PFSK-1 (cell line): ENCODE data around the gene NAV2.

ENCODE experiments used
- FOXP2 ChIP-seq: optimal IDR thresholded peaks from 2 replicates; pipeline ENCODE3; 2011; ENCODE audit warnings: borderline replicate concordance, control low read depth, inconsistent platforms; ENCODE audit not compliant: insufficient read depth; ENCODE audit errors: extremely low read length, extremely low read depth
- POLR2AphosphoS5 ChIP-seq: IDR thresholded peaks from 2 replicates; pipeline ENCODE4 v1.6.1; 2012; ENCODE audit warnings: low read depth, mild to moderate bottlenecking, control low read depth, low read length, moderate library complexity
- REST ChIP-seq, 2 experiments: IDR thresholded peaks; 2 replicates each; pipeline versions ENCODE4 v1.6.1 to v1.8.0; 2011 to 2012; ENCODE audit warnings: low read depth in 2 of 2, low read length in 2 of 2, control low read depth in 1 of 2, inconsistent platforms in 1 of 2, mild to moderate bottlenecking in 1 of 2, moderate library complexity in 1 of 2; ENCODE audit not compliant: insufficient read depth in 1 of 2
- SIN3A ChIP-seq: IDR thresholded peaks from 2 replicates; pipeline ENCODE4 v1.6.1; 2012; ENCODE audit warnings: mild to moderate bottlenecking, low read length, moderate library complexity, borderline replicate concordance; ENCODE audit not compliant: insufficient read depth
- TAF1 ChIP-seq: IDR thresholded peaks from 2 replicates; pipeline ENCODE4 v1.6.1; 2012; ENCODE audit warnings: low read length, control low read depth, borderline replicate concordance; ENCODE audit not compliant: insufficient read depth

NAV2 gene

GRCh38 chr11:20010851-20011225 lies 298.2 kb downstream of the NAV2 start:
- TF ChIP-seq TAF1: no peak
- TF ChIP-seq SIN3A: no peak
- no peak for TF ChIP-seq REST (IDR thresholded peaks at IDR 0.05; ENCODE audit: insufficient read depth in 1 of 2, low read depth in 2 of 2, low read length in 2 of 2)
- TF ChIP-seq POLR2AphosphoS5: no peak
- no peak for TF ChIP-seq FOXP2

GRCh38 chr11:20011307-20011951 lies 298.8 kb downstream of the NAV2 start:
- no peak for TF ChIP-seq REST (IDR thresholded peaks at IDR 0.05; ENCODE audit: insufficient read depth in 1 of 2, low read depth in 2 of 2, low read length in 2 of 2)
- TF ChIP-seq POLR2AphosphoS5: no peak
- no peak for TF ChIP-seq SIN3A
- TF ChIP-seq TAF1: no peak
- no peak for TF ChIP-seq FOXP2

GRCh38 chr11:20013346-20014066 lies 300.9 kb downstream of the NAV2 start:
- no peak for TF ChIP-seq FOXP2
- TF ChIP-seq TAF1: no peak
- no peak for TF ChIP-seq SIN3A
- TF ChIP-seq REST (IDR thresholded peaks at IDR 0.05; ENCODE audit: insufficient read depth in 1 of 2, low read depth in 2 of 2, low read length in 2 of 2): no peak
- no peak for TF ChIP-seq POLR2AphosphoS5

GRCh38 chr11:20014067-20014402 lies 301.4 kb downstream of the NAV2 start:
- TF ChIP-seq POLR2AphosphoS5: no peak
- no peak for TF ChIP-seq SIN3A
- TF ChIP-seq TAF1: no peak
- TF ChIP-seq FOXP2: no peak
- no peak for TF ChIP-seq REST (IDR thresholded peaks at IDR 0.05; ENCODE audit: insufficient read depth in 1 of 2, low read depth in 2 of 2, low read length in 2 of 2)
